KOPT-K1 (cell line): ENCODE measurements around the gene TEX38.
A peak's percentile ranks its signal among the peaks of the same experiment; 100 is the strongest.
"Not testable (repeated sequence)": the region's sequence is repeated elsewhere in the genome, so short reads cannot be mapped to it uniquely, and the experiment has no call there.

ENCODE experiments used
- H3K27ac ChIP-seq: fragments of 200-600 bp; sonication (generic); 2 replicates; pipeline ENCODE4 v1.5.1; 2016; ENCODE audit warnings: antibody characterized with exemption, mild to moderate bottlenecking, low read depth, low read length; ENCODE audit not compliant: poor library complexity, severe bottlenecking
- H3K36me3 ChIP-seq: fragments of 200-600 bp; sonication (generic); 2 replicates; pipeline ENCODE4 v1.5.1; 2017; ENCODE audit warnings: antibody characterized with exemption, mild to moderate bottlenecking, low read length, moderate library complexity; ENCODE audit not compliant: insufficient read depth
- H3K9me3 ChIP-seq: fragments of 200-600 bp; sonication (generic); 2 replicates; pipeline ENCODE4 v1.5.1; 2017; ENCODE audit warnings: antibody characterized with exemption, low read length, mild to moderate bottlenecking; ENCODE audit not compliant: insufficient read depth, poor library complexity, severe bottlenecking

Gene TEX38

DNA sequence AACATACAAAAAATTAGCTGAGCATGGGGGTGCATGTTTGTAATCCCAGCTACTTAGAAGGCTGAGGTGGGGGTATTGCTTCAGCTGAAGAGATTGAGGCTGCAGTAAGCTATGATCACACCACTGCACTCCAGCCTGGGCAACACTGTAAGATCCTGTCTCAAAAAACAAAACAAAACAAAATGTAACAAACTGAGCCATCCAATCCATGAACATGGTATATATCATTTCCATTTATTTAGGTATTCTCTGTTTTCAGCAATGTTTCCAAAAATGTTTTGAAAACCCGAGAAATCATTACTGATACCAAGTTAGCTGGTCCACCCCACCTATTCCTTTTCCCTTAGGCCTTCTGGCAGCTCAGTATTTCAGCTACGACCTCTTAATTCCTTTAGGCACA, 21.9 kb upstream of the TEX38 start:
- peaks cover 16% of the 10 kb centered on the region for H3K9me3 ChIP-seq
- H3K36me3 ChIP-seq: peaks cover 62% of the 10 kb centered on the region
- no peak overlapping the region for H3K27ac ChIP-seq

DNA sequence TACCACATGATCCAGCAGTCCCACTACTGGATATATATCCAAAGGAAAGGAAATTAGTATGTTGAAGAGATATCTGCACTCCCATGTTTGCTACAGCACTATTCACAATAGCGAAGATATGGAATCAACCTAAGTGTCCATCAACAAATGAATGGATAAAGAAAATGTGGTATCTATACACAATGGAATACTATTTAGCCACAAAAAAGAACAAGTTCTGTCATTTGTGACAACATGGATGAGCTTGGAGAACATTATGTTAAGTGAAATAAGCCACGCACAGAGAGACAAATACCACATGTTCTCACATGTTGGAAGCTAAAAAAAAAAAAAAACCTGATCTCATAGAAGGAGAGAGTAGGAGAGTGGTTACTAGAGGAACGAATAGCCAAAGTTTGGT, 21.2 kb upstream of the TEX38 start:
- Histone ChIP-seq H3K9me3 (peaks cover 16% of the 10 kb centered on the region), H3K36me3 (peaks cover 66% of the 10 kb centered on the region), H3K27ac (no peak overlapping the region)

DNA sequence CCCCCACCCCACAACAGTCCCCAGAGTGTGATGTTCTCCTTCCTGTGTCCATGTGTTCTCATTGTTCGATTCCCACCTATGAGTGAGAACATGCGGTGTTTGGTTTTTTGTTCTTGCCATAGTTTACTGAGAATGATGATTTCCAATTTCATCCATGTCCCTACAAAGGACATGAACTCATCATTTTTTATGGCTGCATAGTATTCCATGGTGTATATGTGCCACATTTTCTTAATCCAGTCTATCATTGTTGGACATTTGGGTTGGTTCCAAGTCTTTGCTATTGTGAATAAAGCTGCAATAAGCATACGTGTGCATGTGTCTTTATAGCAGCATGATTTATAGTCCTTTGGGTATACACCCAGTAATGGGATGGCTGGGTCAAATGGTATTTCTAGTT, 20.5 kb upstream of the TEX38 start:
- peaks cover 16% of the 10 kb centered on the region for H3K9me3 ChIP-seq
- H3K36me3 ChIP-seq: peaks cover 72% of the 10 kb centered on the region
- H3K27ac ChIP-seq: not testable (repeated sequence)

DNA sequence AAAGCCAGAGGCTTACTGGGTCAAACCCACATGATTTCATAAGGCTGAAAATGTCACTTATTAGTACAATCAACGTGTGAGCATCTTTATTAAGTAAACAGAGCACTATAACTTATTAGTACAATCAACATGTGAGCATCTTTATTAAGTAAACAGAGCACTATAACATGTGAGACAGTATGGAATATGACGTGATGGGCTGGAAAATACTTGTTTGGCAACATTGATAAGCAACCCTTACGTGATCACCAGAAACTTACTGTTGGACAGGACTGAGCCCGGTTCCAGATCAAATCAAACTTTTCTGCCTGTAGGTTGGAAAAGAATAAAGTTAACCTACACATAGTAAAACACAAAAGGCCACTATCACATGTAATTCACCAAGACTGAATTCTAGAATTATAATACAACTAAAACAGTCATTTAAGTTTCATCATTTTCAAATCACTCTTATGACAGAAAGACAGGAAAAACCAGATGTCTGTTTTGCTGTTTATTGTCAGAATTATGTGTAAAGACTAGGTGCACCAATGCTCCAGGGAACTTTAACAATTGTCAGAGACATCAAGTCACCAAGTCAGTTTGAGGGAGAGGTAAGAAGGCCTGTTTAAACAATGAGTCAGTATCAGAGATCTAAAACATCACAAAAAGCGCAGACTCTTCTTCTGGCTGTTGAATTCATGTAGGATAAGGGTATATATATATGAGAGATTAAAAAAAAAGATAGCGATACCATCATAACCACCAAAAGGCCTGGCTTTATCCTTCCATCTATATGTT, 19.1 kb upstream of the TEX38 start:
- no peak overlapping the region for H3K27ac ChIP-seq
- H3K36me3 ChIP-seq: peaks cover 76% of the 10 kb centered on the region

DNA sequence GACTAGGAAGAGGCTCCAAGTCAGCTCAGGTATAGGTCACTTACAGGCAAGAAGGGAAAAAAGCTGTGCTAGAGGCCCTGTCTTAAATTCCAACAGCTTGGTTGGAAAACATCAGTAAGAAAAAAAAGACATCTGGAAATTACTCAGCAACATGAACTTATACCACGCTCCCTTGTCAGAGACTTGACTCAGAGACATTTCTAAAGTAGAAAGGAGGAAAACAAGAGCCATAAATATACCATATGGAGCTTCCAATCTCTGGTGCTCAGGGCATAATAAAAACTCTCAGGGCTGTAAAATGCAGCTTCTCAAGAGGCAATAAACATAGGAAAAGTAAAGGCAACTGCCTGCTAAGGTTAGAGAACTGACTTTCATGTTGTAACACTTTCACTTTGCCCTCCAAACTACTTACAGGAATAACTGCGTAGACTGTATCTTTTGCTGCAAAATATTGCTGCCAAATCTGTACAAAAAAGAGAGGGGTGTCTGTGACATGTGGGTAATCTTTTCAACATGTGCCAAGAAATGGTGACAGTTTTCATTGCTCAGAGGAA, 18.2 kb upstream of the TEX38 start:
- Histone ChIP-seq H3K9me3 (peaks cover 16% of the 10 kb centered on the region), H3K36me3 (peaks cover 79% of the 10 kb centered on the region), H3K27ac (no peak overlapping the region)

More for the DNA sequence above, 19.1 kb upstream of the TEX38 start:
- H3K9me3 ChIP-seq: peaks cover 16% of the 10 kb centered on the region

- Histone ChIP-seq H3K9me3 (peaks cover 16% of the 10 kb centered on the region), H3K27ac (no peak overlapping the region), H3K36me3 (peaks cover 75% of the 10 kb centered on the region)
Measured at GRCh38 chr1:46654012-46654411, 17.6 kb upstream of the TEX38 start.

GRCh38 chr1:46654698-46655097, 17.0 kb upstream of the TEX38 start:
- H3K36me3 ChIP-seq: peaks cover 74% of the 10 kb centered on the region
- H3K9me3 ChIP-seq: peaks cover 10% of the 10 kb centered on the region

DNA sequence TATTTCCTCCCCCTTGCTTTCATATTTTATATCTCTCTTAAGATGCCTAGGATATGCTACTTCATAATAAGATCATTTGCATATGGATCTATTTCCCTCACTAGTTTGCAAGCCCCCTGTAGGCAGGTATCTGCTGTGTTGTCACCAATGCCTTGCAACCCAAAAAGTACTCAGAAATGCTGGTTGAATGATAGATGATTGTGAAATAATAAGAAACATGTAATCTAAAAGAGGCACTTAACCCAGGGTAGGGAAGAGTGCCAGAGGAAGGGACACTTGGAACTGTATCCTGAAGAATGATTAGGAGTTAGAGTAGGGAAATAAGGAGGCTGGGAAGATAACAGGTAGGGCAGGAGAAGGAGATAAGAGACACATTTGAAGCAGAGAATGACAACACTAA, 15.8 kb upstream of the TEX38 start:
- no peaks in the 10 kb centered on the region for H3K9me3 ChIP-seq
- peaks cover 64% of the 10 kb centered on the region for H3K36me3 ChIP-seq
- H3K27ac ChIP-seq: no peak overlapping the region

More at GRCh38 chr1:46654698-46655097, 17.0 kb upstream of the TEX38 start:
- H3K27ac ChIP-seq: not testable (repeated sequence)

DNA sequence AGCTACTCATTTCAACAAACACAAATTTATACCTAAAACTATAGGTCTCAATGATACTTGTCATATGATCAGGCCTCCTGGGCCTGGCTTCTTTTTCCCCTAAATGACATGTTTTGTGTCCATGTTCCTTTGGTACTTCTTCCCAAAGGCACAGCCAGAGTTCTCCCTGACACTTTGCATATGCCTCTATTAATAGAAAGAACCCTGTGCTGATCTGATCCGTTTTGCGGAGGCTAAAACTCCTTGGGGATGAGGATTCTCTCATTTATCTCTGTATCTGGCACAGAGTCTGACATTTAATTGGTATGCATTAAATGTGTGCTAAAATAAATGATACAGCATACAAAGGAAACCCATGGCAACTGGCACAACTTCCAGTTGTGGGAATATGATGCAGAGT, 15.0 kb upstream of the TEX38 start:
- no peaks in the 10 kb centered on the region for H3K9me3 ChIP-seq
- no peak overlapping the region for H3K27ac ChIP-seq
- peaks cover 72% of the 10 kb centered on the region for H3K36me3 ChIP-seq

DNA sequence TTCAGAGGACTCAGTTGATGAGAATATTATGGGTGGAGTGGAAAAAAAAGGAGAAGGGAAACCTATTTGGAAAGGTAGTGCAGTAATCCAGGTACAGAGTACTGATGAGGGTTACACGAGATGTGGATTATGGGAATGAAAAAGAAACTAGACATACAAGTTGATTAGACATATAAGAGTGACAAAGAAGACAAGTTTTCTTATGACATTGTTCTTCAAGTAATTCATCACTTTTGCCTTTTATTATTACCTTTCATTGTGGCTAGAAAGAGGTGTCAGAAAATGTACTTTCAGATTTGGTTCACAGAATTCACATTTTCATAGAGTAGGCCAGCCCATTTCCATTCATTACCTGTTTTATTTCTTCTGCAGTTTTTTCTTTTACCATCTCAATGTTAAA, 13.9 kb upstream of the TEX38 start:
- H3K27ac ChIP-seq: no peak overlapping the region
- H3K36me3 ChIP-seq: peaks cover 67% of the 10 kb centered on the region
- no peaks in the 10 kb centered on the region for H3K9me3 ChIP-seq

DNA sequence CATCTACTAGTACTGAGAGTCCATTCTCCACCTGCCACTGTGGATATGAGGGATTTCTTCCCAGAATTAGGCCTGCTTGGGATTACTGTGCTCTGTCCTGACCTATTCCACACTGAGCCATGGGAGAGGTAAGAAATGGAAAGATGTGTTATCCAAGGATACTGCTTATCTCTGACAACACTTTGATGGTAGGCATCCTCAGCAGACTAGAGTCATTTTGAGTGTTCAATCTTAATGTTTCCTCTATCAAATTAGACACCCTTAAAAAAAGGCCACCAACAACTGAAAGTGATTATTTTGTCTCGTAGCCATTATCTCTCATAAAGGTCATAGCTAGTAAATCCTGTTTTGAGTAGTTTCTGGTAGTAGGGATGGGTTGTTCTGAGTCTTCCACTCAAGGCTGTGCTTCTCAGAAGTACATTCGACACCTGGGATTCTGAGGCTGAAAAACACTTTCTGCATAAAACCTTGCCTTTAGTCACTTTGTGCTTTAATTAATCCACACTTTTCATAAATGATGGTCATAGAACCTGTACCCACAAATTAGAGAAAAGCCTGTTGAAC, 12.3 kb upstream of the TEX38 start:
- Histone ChIP-seq H3K36me3 (peaks cover 68% of the 10 kb centered on the region), H3K27ac (no peak overlapping the region), H3K9me3 (no peaks in the 10 kb centered on the region)

- H3K9me3 ChIP-seq, H3K27ac ChIP-seq: not testable (repeated sequence)
- H3K36me3 ChIP-seq: peaks cover 69% of the 10 kb centered on the region
Measured at GRCh38 chr1:46660116-46660515, 11.5 kb upstream of the TEX38 start.

DNA sequence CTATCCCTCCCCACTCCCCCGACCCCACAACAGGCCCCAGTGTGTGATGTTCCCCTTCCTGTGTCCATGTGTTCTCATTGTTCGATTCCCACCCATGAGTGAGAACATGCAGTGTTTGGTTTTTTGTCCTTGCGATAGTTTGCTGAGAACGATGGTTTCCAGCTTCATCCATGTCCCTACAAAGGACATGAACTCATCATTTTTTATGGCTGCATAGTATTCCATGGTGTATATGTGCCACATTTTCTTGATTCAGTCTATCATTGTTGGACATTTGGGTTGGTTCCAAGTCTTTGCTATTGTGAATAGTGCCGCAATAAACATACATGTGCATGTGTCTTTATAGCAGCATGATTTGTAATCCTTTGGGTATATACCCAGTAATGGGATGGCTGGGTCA, 8.7 kb upstream of the TEX38 start:
- not testable (repeated sequence) for H3K9me3 ChIP-seq, H3K27ac ChIP-seq
- H3K36me3 ChIP-seq: peaks cover 48% of the 10 kb centered on the region

DNA sequence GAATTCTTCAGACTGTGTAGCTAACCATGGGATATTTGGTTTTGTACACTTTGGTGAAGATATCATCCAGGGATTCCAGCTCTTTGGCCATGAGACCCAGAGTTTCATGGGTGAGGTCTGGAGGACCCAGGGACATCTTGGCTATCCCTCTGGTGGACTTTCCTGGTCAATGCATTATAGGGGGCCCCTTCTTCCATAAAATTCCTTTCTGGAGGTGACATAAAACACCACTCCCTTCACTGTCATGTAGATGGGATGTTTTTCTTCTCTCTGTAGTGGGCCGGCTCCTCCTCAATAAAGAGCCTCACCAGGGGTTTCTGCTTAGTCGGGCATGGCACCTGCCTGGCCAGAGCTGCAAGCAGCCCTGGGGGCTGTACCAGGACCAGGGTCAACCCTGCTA, 5.7 kb upstream of the TEX38 start:
- Histone ChIP-seq H3K9me3 (no peaks in the 10 kb centered on the region), H3K27ac (no peak overlapping the region), H3K36me3 (peaks cover 34% of the 10 kb centered on the region)

- Histone ChIP-seq H3K27ac (peak within 1 kb of the TSS; percentile 64), H3K36me3 (peaks cover 29% of the 10 kb centered on the region), H3K9me3 (no peaks in the 10 kb centered on the region)
Measured at GRCh38 chr1:46667782-46668760, 3.6 kb upstream of the TEX38 start, which contains the start of gene ATPAF1. ATPAF1 (minus strand) TSS chr1:46668364; CDS start chr1:46668322, 42 bp downstream.
